GM18517 (cell line): ENCODE data around the gene PIEZO1.

ENCODE experiments used
- ATAC-seq: cut with Tn5 transposase; IDR thresholded peaks from one replicate; pipeline ENCODE4 v1.9.1; 2021; ENCODE audit warnings: mild to moderate bottlenecking, moderate library complexity; ENCODE audit not compliant: unreplicated experiment

Gene PIEZO1

DNA sequence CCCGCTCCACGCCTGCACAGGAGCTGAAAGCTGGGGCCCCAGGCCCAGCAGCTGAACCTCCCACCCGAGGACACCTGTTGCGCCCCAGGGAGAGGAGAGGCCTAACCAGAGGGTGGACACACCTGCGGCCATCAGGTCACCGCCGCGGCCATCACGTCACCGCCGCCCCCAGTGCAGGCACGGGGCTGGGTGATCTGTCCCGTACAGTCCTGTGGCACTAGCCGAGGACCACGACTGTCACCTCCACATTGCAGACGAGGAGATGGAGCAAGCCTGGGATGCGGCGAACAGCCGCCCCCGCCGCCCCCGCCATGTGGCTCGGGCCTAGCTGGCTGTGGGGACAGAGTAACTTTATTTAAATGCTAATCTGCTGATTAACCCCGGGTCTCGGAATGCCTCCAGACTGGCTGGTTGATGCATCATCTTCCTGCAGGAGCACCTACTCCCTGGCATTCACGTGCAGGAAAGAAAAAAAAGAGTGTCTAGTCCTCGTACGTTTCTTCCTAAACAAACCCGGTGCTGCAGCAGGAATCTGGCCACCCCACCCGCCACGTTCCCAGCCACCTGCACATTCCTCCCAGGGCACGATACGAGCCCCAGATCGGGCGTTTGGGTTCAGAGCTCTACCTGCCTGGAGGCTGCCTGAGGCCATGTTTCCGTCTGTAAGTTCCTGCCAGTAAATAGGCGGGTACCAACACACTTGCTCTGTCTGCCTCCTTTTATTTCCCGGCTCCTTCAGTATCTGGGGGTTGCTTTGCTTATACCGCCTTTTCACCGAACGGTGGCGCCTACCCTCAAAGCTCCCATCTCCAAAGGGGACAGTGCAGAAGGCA is 29.9 kb downstream of the PIEZO1 start:
- no peak for ATAC-seq

DNA sequence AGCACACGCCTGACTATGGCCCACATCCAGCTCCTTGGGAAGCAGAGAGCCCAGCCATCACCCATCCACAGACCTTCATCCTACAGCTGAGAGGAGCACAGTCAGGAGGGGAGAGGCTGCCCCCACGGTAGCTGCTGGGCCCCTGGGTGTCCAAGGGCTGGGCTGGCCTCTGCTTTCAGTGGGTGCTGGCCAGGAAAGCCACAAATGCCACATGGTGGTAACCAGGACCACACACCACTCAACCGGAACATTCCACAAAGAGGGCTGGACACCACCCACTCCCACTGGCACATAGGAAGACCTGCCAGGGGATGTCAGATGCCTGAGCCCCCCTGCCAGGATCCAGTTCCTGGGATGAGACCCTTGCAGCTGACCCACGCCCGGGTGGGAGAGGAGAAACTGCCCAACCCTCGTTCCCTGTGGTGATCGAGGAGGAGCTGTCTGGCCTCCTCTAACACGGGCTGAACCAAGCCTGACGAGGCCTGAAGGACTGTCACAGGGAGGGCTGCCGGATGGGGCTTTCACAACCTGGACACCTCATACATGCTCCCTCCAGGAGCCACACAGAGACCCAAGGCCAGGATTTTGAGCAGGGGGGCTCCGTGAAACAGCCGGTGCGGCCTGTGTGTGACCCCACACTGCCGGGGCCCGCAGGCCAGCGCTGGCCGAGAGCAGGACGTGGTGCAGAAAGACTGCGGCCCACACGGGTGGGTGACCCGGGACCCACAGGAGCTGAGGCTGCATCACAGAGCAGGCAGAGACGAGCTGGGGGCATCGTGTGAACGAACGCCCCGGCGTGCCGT is 30.7 kb downstream of the PIEZO1 start:
- ATAC-seq: no peak

DNA sequence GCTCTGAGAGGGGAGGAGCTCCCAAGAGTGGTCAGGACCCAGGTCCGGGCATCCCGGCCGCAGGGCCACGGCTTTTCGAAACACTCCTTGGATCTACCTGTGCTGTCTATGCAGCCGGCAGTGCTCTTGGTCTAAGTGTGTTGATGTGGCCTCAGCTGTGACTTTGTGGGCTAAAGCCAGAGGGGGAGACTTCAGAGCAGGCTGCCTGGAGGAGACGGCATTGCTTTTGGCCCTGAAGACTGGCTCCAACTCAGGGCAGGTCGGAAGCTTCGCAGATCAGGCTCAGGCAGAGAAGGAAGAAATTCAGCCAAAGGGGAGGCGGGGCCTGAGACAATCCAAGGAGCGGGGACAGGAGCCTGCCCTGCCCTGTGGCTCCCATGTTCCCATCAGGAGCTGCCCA is 31.4 kb downstream of the PIEZO1 start:
- ATAC-seq: no peak

DNA sequence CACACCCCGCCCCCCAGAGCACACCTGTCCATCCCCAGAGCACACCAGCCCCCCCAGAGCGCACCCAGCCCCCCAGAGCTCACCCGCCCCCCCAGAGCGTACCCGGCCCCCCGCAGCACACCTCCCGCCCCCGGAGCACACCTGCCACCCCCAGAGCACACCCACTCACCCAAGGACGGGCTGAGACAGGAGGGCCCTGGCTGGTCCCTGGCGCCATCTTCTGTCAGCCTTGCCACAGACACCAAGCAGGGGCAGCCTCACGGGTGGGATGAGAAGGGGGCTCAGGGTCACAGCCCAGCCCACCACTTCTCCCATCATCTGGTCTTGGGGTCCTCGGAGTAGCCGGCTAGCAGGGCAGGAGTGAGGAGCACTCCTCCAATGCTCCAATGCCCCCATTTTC is 31.8 kb downstream of the PIEZO1 start:
- no peak for ATAC-seq

DNA sequence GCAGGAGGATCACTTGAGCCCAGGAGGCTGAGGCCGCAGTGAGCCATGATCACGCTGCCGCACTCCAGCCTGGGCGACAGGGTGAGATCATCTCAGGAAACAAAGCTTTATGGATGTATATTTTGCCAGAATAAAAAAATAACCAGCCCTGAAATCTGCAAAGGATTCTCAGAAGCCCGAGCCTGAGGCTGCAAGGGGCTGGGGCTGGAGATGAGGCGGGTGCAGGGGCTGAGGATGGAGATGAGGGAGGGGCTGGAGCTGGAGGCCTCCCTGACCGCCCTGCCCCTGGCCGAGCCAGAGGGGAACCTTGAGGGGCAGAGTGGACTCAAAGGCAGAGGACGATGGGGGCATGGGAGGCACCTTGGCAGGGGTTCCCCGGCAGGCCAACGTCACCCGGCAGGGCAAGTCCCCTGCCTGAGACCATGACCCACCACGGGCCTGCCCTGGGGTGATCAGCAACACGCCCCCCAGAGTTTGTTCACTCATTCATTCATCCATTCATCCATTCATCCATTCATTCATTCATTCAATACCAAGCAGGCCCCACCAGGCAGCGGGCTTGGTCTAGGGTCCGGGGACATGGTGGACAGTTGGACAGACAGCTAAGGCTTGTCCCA is 32.5 kb downstream of the PIEZO1 start:
- ATAC-seq: no peak

DNA sequence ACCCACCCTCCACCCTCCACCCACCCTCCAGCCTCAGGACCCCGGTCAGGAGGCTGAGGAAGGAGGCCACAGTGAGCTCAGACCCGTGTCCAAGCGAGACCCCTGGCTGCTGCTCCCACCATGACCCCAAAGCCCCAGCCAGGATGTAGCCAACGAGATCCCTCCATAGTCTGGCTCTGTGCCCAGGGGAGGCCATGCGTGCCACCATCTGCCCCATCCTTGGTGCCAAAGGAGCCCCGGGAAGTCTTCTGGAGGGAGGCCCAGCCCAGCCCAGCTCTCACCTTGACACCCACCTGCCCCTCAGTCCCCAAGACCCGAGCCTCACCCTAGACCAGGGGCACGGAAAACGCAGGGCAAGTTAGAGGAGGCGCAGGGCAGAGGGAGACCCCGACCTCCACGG is 34.2 kb downstream of the PIEZO1 start:
- ATAC-seq: no peak

DNA sequence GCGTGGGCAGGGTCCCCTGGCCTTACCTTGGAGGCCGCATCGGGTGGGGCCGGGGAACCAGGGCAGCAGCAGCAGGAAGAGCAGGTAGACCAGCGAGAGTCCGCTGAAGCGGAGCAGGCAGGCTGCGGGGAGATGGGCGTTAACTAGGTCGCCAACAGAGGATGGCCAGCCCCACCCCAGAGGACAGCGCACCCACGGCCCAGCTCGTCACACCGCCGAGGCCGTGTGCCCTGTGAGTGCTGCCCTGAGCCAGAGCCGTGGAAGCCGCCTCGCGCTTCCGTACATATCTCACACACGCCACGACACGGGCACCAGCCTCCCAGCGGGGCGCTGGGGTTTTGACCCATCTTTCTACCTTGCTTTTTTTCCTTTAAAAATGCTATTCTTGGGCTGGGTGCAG is 35.7 kb downstream of the PIEZO1 start:
- no peak for ATAC-seq

DNA sequence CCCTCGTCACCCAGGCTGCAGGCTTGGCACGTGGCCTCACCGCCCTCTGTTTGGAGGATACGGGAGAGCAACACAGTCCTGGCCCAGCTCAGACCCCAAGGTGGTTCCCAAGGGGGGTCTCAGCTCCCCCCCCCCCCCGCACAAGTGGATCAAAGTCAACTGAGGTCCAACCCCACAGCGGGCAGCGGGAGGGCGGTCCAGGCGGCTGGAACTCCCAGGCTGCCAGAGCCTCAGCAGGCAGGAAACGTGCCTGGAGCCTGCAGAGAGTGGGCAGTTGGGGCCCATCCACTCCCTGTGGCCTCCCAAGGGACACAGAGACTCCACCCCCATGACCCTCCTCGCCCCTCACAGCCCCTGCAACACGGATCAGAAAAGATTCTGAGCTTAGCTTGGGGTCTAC is 36.7 kb downstream of the PIEZO1 start:
- no peak for ATAC-seq

DNA sequence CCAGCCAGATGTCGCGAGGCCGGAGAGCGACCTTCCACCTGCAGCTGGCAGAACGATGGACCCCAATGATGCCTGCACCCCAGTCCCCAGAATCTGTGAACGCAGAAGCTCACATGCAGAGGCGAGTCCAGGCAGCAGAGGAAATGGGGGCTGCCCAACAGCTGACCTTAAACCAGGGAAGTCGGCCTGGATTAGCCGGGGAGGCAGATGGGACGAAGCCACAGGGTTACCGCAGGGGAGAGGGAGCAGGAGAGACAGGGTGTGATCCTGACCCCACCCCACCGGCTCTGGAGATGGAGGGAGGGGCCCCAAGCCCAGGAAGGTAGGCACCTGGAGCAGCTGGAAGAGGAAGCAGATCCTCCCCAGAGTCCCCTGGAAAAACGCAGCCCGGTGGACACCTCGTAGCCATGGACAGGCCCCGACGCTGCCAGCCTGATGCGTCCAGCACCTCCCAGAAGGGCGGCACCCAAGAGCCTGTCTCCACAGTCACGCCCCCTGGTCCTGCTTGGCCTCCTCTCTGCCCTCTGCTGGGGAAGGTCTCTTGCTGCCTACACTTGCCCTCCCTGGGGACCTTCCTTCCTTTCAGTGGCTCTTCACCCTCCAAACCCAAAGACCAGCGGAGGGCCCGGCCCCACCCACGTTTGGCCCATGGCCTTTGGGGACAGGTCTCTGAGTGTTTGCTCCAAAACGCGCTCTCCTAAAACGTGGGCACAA is 37.3 kb downstream of the PIEZO1 start:
- no peak for ATAC-seq

DNA sequence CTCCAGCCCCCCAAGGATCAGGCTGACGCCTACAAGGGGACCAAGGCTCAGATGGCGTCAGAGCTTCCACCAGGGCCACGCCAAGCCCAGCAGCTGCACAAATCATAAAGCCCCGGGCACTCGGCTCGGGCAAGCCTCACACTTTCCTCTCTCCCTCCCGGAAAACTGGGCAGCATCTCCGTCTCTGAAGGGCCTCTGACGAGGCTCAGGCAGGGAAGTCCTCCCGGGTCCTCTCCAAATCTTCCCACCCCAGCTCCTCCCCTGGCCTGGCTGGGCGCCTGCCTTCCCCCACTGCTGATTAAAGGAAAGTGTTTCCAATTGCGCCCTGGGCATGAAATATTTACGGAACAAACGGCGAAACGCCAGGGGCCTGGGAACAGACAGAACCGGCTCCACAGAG is 38.5 kb downstream of the PIEZO1 start:
- no peak for ATAC-seq

DNA sequence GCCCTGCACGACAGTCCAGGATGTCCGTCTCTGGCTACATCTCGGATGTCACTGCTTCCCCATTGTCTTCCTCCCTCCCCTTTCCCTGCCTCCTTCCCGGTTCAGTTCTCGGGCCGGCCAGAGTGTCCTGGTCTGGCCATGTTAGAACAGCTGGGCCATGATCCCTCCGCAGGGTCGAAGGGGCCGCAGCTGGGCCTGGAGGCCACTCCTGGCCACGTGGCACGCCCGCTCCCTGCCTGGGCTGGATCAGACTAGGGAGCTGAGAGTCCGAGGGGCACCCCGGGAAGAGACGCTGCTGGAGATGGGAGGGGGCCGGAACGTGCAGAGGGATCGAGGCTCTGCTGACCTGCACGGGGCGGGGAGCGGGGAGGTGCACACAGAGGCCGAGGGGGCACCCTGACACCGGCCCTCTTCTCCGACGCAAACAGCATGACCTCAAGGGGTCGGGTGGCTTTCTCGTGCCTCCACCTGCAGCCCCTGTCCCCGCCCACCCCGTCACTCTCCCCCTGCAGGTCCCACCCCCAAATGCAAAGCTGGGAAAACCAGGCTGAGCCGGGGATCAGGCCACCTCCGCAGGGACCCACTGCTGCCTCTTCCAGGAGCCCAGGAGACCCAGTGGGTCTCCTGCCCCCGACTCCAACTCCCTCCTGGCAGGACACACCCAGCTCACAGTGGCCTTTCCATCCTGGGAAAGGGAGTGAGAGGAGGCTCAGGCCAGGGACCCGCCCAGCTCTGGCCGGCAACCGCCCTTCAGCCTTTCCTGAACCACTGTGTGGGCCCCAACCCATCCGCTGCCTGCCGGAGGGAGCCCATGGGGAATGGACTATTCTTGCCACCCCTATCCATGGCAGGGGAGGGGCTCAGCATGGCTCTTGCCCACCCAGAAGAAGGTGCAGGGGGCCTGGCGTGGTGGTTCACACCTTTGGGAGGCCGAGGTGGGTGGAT is 40.2 kb downstream of the PIEZO1 start:
- ATAC-seq: no peak

DNA sequence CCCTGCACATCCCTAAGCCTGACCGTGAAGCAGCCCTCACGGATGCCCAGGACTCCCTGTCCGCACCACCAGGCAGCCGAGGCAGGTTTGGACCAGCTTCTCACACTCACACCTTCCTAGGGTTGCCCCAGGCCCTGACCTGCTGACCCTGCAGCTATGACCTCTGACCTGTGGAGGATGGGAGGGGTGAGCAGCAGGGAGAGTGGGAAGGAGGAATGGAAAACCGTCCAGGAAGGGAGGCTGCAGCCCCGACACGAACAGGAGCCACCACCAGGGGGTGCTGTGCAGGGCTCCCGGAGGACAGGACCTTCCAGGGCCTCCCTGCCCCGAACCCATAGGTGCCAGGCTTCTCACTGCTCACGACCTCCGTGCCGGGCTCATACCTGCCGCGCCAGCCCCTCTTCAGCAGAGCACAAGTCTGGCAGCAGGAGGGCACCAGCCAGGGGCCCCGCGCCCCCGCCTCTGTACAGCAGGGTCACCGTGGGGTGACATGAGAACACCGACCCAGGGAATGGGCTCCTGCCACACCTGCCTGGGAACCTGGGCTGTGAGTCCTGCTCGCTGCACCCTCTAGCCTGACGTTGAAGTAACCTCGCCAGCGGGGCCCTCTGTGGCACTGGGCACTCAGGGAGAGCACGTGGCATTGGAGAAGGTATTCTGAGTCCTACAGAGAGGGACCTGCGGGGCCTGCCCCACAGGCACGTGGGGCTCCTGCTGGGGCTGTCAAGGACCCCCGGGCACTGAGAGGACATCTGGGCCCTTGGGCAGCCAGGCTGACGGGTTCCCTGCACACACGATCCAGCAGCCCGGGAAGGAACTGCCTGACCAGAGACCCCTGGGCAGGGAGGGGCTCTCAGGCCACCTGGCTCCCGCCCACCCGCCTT is 41.1 kb downstream of the PIEZO1 start:
- ATAC-seq: no peak

DNA sequence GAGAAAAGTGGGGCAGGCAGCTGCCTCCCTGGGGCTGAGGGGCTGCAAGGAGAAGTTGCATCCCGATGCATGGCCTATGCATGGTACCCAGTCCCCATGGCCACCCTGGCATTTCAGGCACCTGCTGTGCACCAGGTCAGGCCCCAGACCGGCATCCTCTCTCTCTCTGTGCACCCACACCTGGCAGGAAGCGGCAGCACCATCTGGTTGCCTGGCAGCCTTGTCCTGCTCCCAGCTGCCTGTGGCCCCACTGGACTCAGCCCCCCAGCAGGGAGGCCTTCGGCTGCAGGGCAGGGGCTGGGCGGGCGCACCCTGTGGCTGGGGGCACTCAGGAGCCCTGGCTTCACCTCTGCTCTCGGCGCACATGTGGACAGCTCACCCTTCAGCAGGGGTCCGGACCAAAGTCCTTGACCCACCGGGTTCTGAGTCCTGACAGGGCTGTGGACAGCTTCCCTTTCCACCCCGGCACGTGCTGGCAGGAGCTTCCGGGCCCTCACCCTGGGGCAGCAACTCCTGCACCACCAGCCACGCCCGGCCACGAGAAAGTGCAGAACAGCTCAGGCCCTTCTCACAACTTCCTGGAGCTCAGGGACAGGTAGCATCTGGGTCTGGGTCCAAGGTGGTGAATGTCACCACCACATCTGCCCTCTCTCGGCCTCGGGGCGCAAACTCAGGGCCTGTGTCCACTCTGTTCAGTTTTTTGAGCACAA is 42.0 kb downstream of the PIEZO1 start:
- ATAC-seq: no peak

DNA sequence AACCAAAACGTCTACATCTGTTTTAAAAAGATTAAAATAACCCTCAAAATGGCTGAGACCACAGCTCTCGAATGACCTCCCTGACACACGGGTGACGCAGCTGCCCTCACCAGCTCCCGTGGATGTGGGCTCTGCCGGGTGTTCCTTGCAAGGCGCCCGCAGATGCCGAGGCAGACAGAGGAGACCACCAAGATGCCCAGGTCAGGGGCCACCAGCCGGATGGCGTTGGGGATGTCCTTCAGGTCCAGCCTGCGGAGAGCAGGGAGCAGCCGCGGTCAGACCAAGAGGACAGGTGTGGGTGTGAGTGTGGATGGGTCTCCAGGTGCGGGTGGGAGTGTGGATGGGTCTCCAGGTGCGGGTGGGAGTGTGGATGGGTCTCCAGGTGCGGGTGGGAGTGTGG is 43.7 kb downstream of the PIEZO1 start:
- no peak for ATAC-seq

DNA sequence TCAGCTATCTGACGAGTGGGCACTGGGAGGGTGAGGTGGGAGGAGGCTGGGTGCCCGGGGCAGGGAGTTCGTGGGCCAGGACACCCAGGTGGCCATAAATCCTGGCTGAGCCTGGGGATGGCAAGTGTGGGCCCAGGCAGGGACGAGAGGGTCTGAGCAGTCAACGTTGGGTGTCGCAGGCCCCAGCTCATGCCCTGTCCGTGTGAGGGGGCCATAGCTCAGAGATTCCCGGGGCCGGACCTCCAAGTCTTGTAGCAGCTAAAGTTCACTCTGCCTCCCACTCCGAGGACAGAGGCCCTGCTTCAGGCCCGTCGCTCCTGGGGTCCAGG is 44.3 kb downstream of the PIEZO1 start:
- ATAC-seq: no peak

DNA sequence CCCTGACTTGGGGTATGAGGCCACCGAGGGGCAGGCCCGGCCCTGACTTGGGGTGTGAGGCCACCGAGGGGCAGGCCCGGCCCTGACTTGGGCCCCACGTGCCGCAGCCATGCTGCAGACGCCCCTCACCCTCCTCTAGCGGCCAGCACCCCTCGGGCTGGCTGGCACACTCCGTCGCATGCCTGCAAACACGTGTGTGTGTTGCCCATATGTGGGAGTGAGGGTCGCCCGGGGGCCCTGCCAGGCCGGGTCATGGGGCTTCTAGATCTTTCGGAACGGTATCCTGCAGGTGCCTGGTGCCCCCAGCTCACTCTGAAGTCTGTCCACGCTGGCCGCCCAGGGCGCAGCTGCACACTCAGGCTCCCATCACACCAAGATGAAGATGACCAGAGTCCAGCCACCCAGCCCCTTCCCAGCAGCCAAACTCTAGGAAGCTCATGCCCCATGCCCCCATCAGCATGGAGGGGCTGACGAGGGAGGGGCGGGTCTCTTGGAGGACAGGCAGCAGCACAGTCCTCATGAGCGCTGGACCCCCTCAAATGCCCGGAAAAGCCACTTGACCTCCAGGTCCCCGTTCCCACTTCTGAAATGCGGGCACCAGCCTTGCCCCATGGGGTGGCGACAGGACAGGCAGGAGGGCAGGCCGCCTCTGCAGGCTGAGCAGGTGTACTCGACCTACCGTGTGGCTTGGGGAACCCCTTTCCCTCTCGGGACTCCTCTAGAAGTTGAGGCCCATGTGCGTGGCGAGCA is 44.9 kb downstream of the PIEZO1 start:
- no peak for ATAC-seq

DNA sequence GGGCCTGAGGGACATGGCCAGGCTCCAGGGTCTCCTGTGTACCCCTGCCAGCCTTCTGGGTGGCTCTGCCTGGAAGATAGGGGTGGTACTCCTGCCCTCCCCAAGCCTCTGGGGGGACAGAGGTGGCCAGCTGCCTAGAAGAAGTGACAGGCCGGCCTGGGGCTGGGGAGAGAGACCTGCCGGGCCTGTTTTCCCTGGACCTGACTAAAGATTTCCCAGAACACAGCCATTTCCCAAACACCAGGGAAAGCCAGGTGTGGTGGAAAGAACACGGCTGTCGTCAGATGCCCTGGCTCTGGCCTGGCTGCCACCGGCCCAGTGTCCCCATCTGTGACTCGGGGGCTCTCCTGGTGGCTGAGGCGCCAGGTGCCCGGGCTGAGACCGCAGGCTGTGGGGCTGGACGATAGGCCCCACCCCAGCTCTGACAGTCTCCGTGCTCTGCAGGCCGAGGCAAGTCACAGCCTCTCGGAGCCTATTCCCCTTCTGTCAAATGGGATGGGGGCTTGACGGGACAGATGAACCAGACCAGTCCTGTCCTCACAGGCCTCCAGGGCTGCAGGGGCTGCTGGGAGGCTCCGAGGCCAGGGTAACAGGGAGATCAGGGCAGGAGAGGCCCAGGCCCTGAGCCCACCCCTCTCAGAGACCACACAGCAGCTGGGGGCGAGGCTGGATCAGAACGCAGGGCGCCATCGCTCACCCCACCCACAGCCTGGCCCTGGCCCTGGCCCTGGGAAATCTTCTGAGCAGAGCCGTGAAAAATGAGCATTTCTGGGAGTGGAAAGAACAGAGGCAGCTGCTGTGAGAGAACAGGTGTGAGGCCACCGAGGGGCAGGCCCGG is 45.7 kb downstream of the PIEZO1 start:
- ATAC-seq: no peak
